ENCODE results near the gene SCUBE2.

GRCh38 chr11:9049959-9050358, 41.4 kb downstream of the SCUBE2 start:
- no peak for TF ChIP-seq CTCF (IDR thresholded peaks at IDR 0.05)
- TF ChIP-seq POLR2A (IDR thresholded peaks at IDR 0.05) = no peak
- TF ChIP-seq POLR2AphosphoS5 (IDR thresholded peaks at IDR 0.05) = no peak
